Liver (tissue), 9 donors: ENCODE measurements around the gene ZNF565. TPM values are rescaled to one million over a fixed set of nuclear protein-coding genes. Genes with fewer than 3 reads are reported as not detected.

Experiments
- DNase-seq: peaks from one replicate; pipeline ENCODE4 v3.0.0-alpha.2; 2017; ENCODE audit warnings: low spot score
- H3K27ac ChIP-seq, 2 donors: one replicate each; pipeline ENCODE4 v1.7.0; 2013; ENCODE audit warnings: inconsistent platforms in 2 of 2, low read length in 2 of 2, control low read depth in 1 of 2, low read depth in 1 of 2, mild to moderate bottlenecking in 1 of 2
- H3K27me3 ChIP-seq, 4 donors: one replicate each; pipeline versions ENCODE4 v1.6.1 to v1.7.0; 2013; ENCODE audit warnings: low read length in 3 of 4, inconsistent platforms in 1 of 4, mild to moderate bottlenecking in 1 of 4, moderate library complexity in 1 of 4; ENCODE audit not compliant: control insufficient read depth in 4 of 4, insufficient read depth in 4 of 4
- H3K36me3 ChIP-seq, 4 donors: one replicate each; pipeline versions ENCODE4 v1.6.1 to v1.7.0; 2013; ENCODE audit warnings: low read length in 3 of 4, mild to moderate bottlenecking in 3 of 4, low read depth in 1 of 4, moderate library complexity in 1 of 4; ENCODE audit not compliant: control insufficient read depth in 4 of 4, insufficient read depth in 3 of 4
- H3K4me1 ChIP-seq, 4 donors: one replicate each; pipeline versions ENCODE4 v1.6.1 to v1.7.0; 2013; ENCODE audit warnings: low read length in 3 of 4, mild to moderate bottlenecking in 3 of 4, moderate library complexity in 1 of 4; ENCODE audit not compliant: control insufficient read depth in 4 of 4, insufficient read depth in 4 of 4
- H3K4me3 ChIP-seq, 3 donors: one replicate each; pipeline versions ENCODE4 v1.6.1 to v1.7.0; 2013; ENCODE audit warnings: low read length in 3 of 3, control low read depth in 1 of 3, low read depth in 1 of 3, mild to moderate bottlenecking in 1 of 3
- H3K9ac ChIP-seq, 2 donors: one replicate each; pipeline ENCODE4 v1.7.0; 2013; ENCODE audit warnings: low read length in 2 of 2, mild to moderate bottlenecking in 2 of 2, moderate library complexity in 2 of 2, control low read depth in 1 of 2, low read depth in 1 of 2
- H3K9me3 ChIP-seq, 4 donors: one replicate each; pipeline versions ENCODE4 v1.6.1 to v1.7.0; 2013; ENCODE audit warnings: low read length in 3 of 4; ENCODE audit not compliant: control insufficient read depth in 4 of 4
- EGR1 ChIP-seq, 2 donors: IDR thresholded peaks; 2 replicates each; pipeline ENCODE4 v1.6.1; 2016 to 2018; ENCODE audit warnings: antibody characterized with exemption in 2 of 2, low read depth in 2 of 2
- FOXA1 ChIP-seq: IDR thresholded peaks from 2 replicates; pipeline ENCODE4 v1.6.1; 2016; ENCODE audit warnings: antibody characterized with exemption
- FOXA2 ChIP-seq: IDR thresholded peaks from 2 replicates; pipeline ENCODE4 v1.6.1; 2016; ENCODE audit warnings: antibody characterized with exemption
- GABPA ChIP-seq, 2 donors: IDR thresholded peaks in 1 of 2; conservative IDR thresholded peaks in 1 of 2; 2 replicates each; pipeline ENCODE4 v1.6.1; 2016; ENCODE audit warnings: antibody characterized with exemption in 2 of 2, mild to moderate bottlenecking in 1 of 2, moderate library complexity in 1 of 2
- HNF4A ChIP-seq, 2 donors: conservative IDR thresholded peaks; 2 replicates each; pipeline ENCODE4 v1.6.1; 2016; ENCODE audit warnings: antibody characterized with exemption in 2 of 2, mild to moderate bottlenecking in 2 of 2
- HNF4G ChIP-seq: IDR thresholded peaks from 2 replicates; pipeline ENCODE4 v1.6.1; 2016; ENCODE audit warnings: antibody characterized with exemption
- JUND ChIP-seq, 2 donors: IDR thresholded peaks; 2 replicates each; pipeline ENCODE4 v1.6.1; 2016; ENCODE audit warnings: antibody characterized with exemption in 2 of 2
- MAX ChIP-seq: IDR thresholded peaks from 2 replicates; pipeline ENCODE4 v1.6.1; 2016; ENCODE audit warnings: antibody characterized with exemption
- NR2F2 ChIP-seq: IDR thresholded peaks from 2 replicates; pipeline ENCODE4 v1.6.1; 2016; ENCODE audit warnings: antibody characterized with exemption
- RAD21 ChIP-seq, 2 donors: IDR thresholded peaks; 2 replicates each; pipeline ENCODE4 v1.6.1; 2016; ENCODE audit warnings: antibody characterized with exemption in 2 of 2, mild to moderate bottlenecking in 2 of 2
- REST ChIP-seq: IDR thresholded peaks from 2 replicates; pipeline ENCODE4 v1.6.1; 2016; ENCODE audit warnings: antibody characterized with exemption, mild to moderate bottlenecking
- RXRA ChIP-seq, 2 donors: IDR thresholded peaks; 2 replicates each; pipeline ENCODE4 v1.6.1; 2017 to 2018; ENCODE audit warnings: antibody characterized with exemption in 2 of 2, mild to moderate bottlenecking in 1 of 2
- SP1 ChIP-seq: IDR thresholded peaks from 2 replicates; pipeline ENCODE4 v1.6.1; 2018; ENCODE audit warnings: antibody characterized with exemption, mild to moderate bottlenecking
- TAF1 ChIP-seq: conservative IDR thresholded peaks from 2 replicates; pipeline ENCODE4 v1.6.1; 2016; ENCODE audit warnings: antibody characterized with exemption, mild to moderate bottlenecking
- YY1 ChIP-seq: IDR thresholded peaks from 2 replicates; pipeline ENCODE4 v1.6.1; 2016; ENCODE audit warnings: antibody characterized with exemption, mild to moderate bottlenecking
- ZBTB33 ChIP-seq: IDR thresholded peaks from 2 replicates; pipeline ENCODE4 v1.6.1; 2016; ENCODE audit warnings: antibody characterized with exemption
- WGBS: extraction: QIAGEN DNeasy Blood & Tissue Kit; methylation state at CpG from one replicate; pipeline ENCODE4 v1.1.7; 2013; 5-methylcytosine and 5-hydroxymethylcytosine counted together
- polyA plus RNA-seq, 2 donors: library from polyadenylated mRNA; stranded (reverse) in 1 of 2; unstranded in 1 of 2; fragments of 200-250 nt in 1 of 2; fragments of >200 nt in 1 of 2; fragmentation: Nextera tagmentation in 1 of 2; extraction: Ambion mirVana in 1 of 2; gene quantifications; one replicate each; pipeline versions ENCODE4 v1.2.1 to v1.2.3, GENCODE V29; 2013 to 2015
- total RNA-seq, 2 donors: library from RNA; depleted of rRNA; stranded (reverse); fragments of >200 nt; gene quantifications; one replicate each; pipeline ENCODE4 v1.2.3, GENCODE V29; 2014
- donor health status: healthy.
- donor health status: healthy.
- donor health status: healthy.
- donor health status: healthy.
- donor health status: healthy.

Gene ZNF565
- total and polyA plus RNA-seq, 4 donors: 0.95 to 4.9 (median 2.2) TPM

DNA sequence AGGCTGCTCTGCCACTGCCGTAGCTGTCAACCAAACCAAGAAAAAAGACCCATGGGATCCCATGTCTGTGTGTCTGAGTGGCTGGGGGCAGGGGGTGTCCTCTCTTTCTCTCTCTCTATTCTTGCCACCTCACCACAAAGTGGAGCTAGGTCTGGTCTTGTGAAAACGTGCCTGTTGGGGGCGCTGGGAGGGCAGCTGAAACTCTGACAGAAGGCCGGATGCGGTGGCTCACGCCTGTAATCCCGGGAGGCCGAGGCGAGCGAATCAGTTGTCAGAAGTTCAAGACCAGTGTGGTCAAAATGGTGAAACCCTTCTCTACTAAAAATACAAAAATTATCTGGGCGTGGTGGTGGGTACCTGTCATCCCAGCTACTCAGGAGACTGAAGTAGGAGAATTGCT is 29.6 kb upstream of the ZNF565 start:
- Histone ChIP-seq H3K4me3 (peak overlapping the region in 1 of 3 donors; percentile 28), H3K27ac (no peak overlapping the region), H3K27me3 (no peaks in the 10 kb centered on the region), H3K9ac (no peak overlapping the region), H3K36me3 (peaks cover 0 to 5% (median 0%) of the 10 kb centered on the region in 4 donors), H3K9me3 (peaks cover 10 to 42% (median 26%) of the 10 kb centered on the region in 4 donors), H3K4me1 (peaks cover 0 to 2% (median 0%) of the 10 kb centered on the region in 4 donors)
- DNase-seq: no peak
- TF ChIP-seq GABPA (IDR thresholded peaks at IDR 0.05 in 1 of 2, conservative IDR thresholded peaks at IDR 0.05 in 1 of 2) (no peak), YY1 (no peak), NR2F2 (no peak), FOXA2 (no peak), SP1 (no peak), MAX (no peak), ZBTB33 (no peak)
- 81% methylated on average over 11 of the region's 11 CpGs for WGBS

GRCh38 chr19:36236946-36237310 is 22.5 kb upstream of the ZNF565 start:
- Histone ChIP-seq H3K36me3 (peaks cover 33 to 68% (median 55%) of the 10 kb centered on the region in 4 donors), H3K9me3 (peaks cover 31 to 58% (median 44%) of the 10 kb centered on the region in 4 donors), H3K9ac (no peak overlapping the region), H3K27ac (no peak overlapping the region), H3K27me3 (no peaks in the 10 kb centered on the region), H3K4me3 (peak overlapping the region in 2 of 3 donors; percentile 40 to 66), H3K4me1 (no peaks in the 10 kb centered on the region)
- TF ChIP-seq HNF4A (conservative IDR thresholded peaks at IDR 0.05) (no peak), RXRA (IDR thresholded peaks at IDR 0.05) (no peak), ZBTB33 (no peak), NR2F2 (no peak)
- WGBS: 100% methylated on average over 3 of the region's 3 CpGs
- DNase-seq: no peak

- peak overlapping the region in 2 of 3 donors; percentile 40 to 66 for H3K4me3 ChIP-seq
- peaks cover 31 to 61% (median 45%) of the 10 kb centered on the region in 4 donors for H3K9me3 ChIP-seq
- H3K9ac ChIP-seq: no peak overlapping the region
- H3K36me3 ChIP-seq: peaks cover 37 to 72% (median 59%) of the 10 kb centered on the region in 4 donors
- WGBS: 98% methylated on average over 6 of the region's 6 CpGs
- no peaks in the 10 kb centered on the region for H3K27me3 ChIP-seq
- H3K27ac ChIP-seq: no peak overlapping the region
- no peak for TF ChIP-seq HNF4G
- TF ChIP-seq TAF1: no peak
- no peak for TF ChIP-seq RAD21 (IDR thresholded peaks at IDR 0.05)
- TF ChIP-seq JUND (IDR thresholded peaks at IDR 0.05): no peak
- TF ChIP-seq NR2F2: no peak
- no peak for TF ChIP-seq MAX
- no peak for TF ChIP-seq HNF4A (conservative IDR thresholded peaks at IDR 0.05)
- TF ChIP-seq EGR1 (IDR thresholded peaks at IDR 0.05; ENCODE audit: low read depth in 2 of 2): no peak
- TF ChIP-seq FOXA1: no peak
- no peak for TF ChIP-seq RXRA (IDR thresholded peaks at IDR 0.05)
- no peak for TF ChIP-seq GABPA (IDR thresholded peaks at IDR 0.05 in 1 of 2, conservative IDR thresholded peaks at IDR 0.05 in 1 of 2)
- TF ChIP-seq FOXA2: no peak
- TF ChIP-seq REST: no peak
- TF ChIP-seq SP1: no peak
- DNase-seq: no peak
- no peaks in the 10 kb centered on the region for H3K4me1 ChIP-seq
Observed at GRCh38 chr19:36236304-36236945, 22.0 kb upstream of the ZNF565 start.
